SJCRH30 (cell line): ENCODE results near the gene MIER3. TPM values are rescaled to one million over a fixed set of nuclear protein-coding genes. Genes with fewer than 3 reads are reported as not detected.

Experiments
- DNase-seq, 2 experiments: peaks; one replicate each; pipeline ENCODE4 v3.0.0-alpha.2; 2015 to 2020
- H3K27ac ChIP-seq: fragments of 250-450 bp; sonication (Bioruptor Pico); 2 replicates; pipeline ENCODE4 v1.5.1; 2020; ENCODE audit warnings: mild to moderate bottlenecking, moderate library complexity
- H3K27me3 ChIP-seq: fragments of 250-450 bp; sonication (Bioruptor Pico); 2 replicates; pipeline ENCODE4 v1.5.1; 2020; ENCODE audit warnings: mild to moderate bottlenecking, moderate library complexity
- H3K36me3 ChIP-seq: fragments of 250-450 bp; sonication (Bioruptor Pico); 2 replicates; pipeline ENCODE4 v1.5.1; 2020; ENCODE audit warnings: mild to moderate bottlenecking, moderate library complexity
- H3K4me1 ChIP-seq: fragments of 250-450 bp; sonication (Bioruptor Pico); 2 replicates; pipeline ENCODE4 v1.5.1; 2020; ENCODE audit warnings: mild to moderate bottlenecking, moderate library complexity
- H3K4me3 ChIP-seq: fragments of 250-450 bp; sonication (Bioruptor Pico); 2 replicates; pipeline ENCODE4 v1.5.1; 2020; ENCODE audit warnings: mild to moderate bottlenecking, moderate library complexity
- H3K9me3 ChIP-seq: fragments of 250-450 bp; sonication (Bioruptor Pico); replicated peaks from 2 replicates; pipeline ENCODE4 v1.5.1; 2020; ENCODE audit warnings: mild to moderate bottlenecking, moderate library complexity
- total RNA-seq: library from RNA; depleted of rRNA; stranded (reverse); fragments of >200 nt; shearing (Covaris generic); gene quantifications from 2 replicates; pipeline ENCODE4 v1.2.3, GENCODE V29; 2014; rRNA removed

Gene MIER3
- total RNA-seq, 1 experiment from 2014 or later = 31.2 TPM

DNA sequence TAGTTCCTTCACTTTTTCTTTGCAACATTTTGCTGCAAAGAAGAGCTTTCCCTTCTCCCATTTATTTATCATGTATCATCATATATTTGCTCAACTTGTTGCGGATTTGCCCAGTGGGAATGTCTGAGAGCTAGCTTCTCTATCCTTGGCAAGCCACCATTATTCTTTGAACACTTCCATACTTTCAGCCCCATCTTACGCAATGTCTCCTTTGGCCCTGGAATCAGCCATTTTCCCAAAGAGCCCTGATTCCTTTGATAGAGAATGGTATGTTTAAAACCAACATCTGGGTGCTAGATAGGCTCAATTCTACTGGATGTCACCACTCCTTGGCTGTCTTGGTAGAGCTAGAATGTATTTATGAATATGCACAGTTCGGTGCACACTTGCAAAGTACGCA is 55.2 kb downstream of the MIER3 start:
- no peak overlapping the region for H3K27ac ChIP-seq
- H3K4me1 ChIP-seq = no peaks in the 10 kb centered on the region
- H3K9me3 ChIP-seq = no peaks in the 10 kb centered on the region
- H3K27me3 ChIP-seq = no peaks in the 10 kb centered on the region
- no peak for DNase-seq
- H3K4me3 ChIP-seq = no peak overlapping the region
- H3K36me3 ChIP-seq = no peaks in the 10 kb centered on the region

DNA sequence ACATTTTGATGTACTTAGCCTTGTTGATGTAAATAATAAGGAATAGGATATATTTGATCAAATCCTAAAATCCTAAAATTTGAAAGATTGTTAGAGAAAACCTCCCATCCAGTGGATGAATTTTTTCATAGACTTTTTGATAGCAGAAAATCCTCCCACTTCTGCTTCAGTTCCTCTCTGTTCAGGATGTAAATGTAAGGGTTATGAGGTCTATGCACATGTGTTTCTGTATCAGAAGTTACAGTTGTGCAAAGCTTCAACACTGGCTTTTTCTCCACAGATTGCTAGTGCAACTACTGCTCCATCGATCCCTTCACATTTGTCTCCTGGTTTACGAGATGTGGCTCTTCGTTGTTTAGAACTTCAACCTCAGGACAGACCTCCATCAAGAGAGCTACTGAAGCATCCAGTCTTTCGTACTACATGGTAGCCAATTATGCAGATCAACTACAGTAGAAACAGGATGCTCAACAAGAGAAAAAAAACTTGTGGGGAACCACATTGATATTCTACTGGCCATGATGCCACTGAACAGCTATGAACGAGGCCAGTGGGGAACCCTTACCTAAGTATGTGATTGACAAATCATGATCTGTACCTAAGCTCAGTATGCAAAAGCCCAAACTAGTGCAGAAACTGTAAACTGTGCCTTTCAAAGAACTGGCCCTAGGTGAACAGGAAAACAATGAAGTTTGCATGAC is 58.5 kb downstream of the MIER3 start:
- Histone ChIP-seq H3K27me3 (no peaks in the 10 kb centered on the region), H3K4me3 (no peak overlapping the region), H3K27ac (no peak overlapping the region), H3K36me3 (peaks cover 5% of the 10 kb centered on the region; the same call in 1 of the 2 replicates), H3K9me3 (no peaks in the 10 kb centered on the region), H3K4me1 (no peaks in the 10 kb centered on the region)
- no peak for DNase-seq

DNA sequence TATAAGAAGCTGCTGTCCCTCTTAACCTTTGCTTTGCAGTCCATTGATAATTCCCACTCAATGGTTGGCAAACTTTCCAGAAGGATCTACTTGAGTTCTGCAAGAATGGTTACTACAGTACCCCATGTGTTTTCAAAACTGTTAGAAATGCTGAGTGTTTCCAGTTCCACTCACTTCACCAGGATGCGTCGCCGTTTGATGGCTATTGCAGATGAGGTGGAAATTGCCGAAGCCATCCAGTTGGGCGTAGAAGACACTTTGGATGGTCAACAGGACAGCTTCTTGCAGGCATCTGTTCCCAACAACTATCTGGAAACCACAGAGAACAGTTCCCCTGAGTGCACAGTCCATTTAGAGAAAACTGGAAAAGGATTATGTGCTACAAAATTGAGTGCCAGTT is 70.4 kb downstream of the MIER3 start:
- H3K36me3 ChIP-seq = peaks cover 22% of the 10 kb centered on the region
- H3K4me1 ChIP-seq = no peaks in the 10 kb centered on the region
- H3K9me3 ChIP-seq = no peaks in the 10 kb centered on the region
- H3K4me3 ChIP-seq = no peak overlapping the region
- no peak overlapping the region for H3K27ac ChIP-seq
- H3K27me3 ChIP-seq = no peaks in the 10 kb centered on the region
- no peak for DNase-seq

DNA sequence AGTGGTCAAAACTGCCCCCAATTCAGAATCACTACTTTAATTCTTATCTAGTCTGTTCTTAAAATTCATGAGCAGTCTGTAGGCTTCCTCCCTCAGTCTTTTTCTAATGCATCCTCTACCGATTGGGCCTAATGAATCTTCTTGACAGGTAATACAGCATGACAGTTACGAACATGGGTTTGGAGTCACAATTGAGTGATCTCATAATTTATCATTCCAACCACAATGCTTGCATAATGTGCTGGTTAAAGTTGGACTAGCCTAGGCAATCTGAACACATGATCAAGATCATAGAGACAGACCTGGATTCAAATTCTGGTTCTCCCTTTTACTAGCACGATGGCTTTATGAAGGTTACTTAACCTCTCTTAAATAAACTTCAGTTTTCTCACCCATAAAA is 75.6 kb downstream of the MIER3 start:
- DNase-seq = no peak

DNA sequence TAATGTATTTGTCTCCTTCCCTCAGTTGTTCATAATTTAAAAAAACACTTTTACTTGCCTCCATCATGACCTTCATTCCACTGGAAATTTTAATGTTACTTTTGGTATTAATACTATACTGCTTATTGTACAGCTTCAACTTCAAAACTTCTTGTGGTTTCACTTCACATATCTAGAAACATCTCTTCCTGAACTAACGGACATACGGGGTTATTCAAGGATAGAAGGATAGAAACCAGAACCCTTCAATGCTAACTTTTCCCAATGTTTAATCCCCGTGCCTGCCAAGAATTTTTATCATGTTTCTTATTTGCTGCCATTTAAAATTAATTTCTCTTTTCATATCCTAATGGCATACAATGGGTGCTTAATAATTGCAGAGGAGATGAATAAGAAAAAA is 78.9 kb downstream of the MIER3 start:
- peaks cover 7% of the 10 kb centered on the region for H3K36me3 ChIP-seq
- no peak overlapping the region for H3K27ac ChIP-seq
- no peaks in the 10 kb centered on the region for H3K4me1 ChIP-seq
- H3K4me3 ChIP-seq = no peak overlapping the region
- DNase-seq = no peak
- no peaks in the 10 kb centered on the region for H3K27me3 ChIP-seq
- H3K9me3 ChIP-seq = no peaks in the 10 kb centered on the region

More for the DNA sequence above, 75.6 kb downstream of the MIER3 start:
- no peaks in the 10 kb centered on the region for H3K27me3 ChIP-seq
- H3K4me3 ChIP-seq = no peak overlapping the region
- no peaks in the 10 kb centered on the region for H3K4me1 ChIP-seq
- peaks cover 16% of the 10 kb centered on the region for H3K36me3 ChIP-seq
- H3K9me3 ChIP-seq = no peaks in the 10 kb centered on the region
- no peak overlapping the region for H3K27ac ChIP-seq

DNA sequence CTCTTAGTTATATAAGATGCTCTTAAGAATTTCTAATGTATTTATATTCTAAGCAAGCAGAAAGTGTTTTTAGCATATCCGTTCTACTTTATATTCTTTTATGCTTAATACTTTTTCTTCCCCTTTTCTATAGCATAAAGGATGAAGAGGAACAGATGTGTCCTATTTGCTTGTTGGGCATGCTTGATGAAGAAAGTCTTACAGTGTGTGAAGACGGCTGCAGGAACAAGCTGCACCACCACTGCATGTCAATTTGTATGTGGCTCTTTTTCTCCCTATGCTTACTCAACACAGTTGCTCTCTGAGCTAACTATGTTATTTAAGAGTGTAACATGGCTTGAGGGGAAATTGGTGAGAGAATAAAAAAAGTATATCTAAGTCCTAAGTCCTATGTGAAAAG is 80.1 kb downstream of the MIER3 start:
- Histone ChIP-seq H3K4me3 (no peak overlapping the region), H3K36me3 (peaks cover 7% of the 10 kb centered on the region), H3K27me3 (no peaks in the 10 kb centered on the region), H3K27ac (no peak overlapping the region), H3K4me1 (no peaks in the 10 kb centered on the region), H3K9me3 (no peaks in the 10 kb centered on the region)
- no peak for DNase-seq

Other genes with a start within 250 kb of the MIER3 start
- gene MAP3K1, start 136.6 kb downstream of the MIER3 start, total RNA-seq = 11.3 and 11.4 TPM in 2 replicates
- gene SETD9, start 42.5 kb downstream of the MIER3 start, total RNA-seq = 7.6 and 9.2 TPM in 2 replicates
- 99.9 and 106 TPM in 2 replicates for gene GPBP1, start 221.9 kb upstream of the MIER3 start, total RNA-seq